B cell (primary cell): ENCODE data around the gene BNIP3. TPM values are rescaled to one million over a fixed set of nuclear protein-coding genes. Genes with fewer than 3 reads are reported as not detected.

Experiments used
- ATAC-seq: fragments of 200-7000 bp; cut with Tn5 transposase; one replicate; pipeline ENCODE4 v1.10.0; 2021; ENCODE audit warnings: low read depth, mild to moderate bottlenecking, moderate number of reproducible peaks, moderate library complexity
- CTCF ChIA-PET: fragments of 350-600 bp; sonication (Branson Sonifier 250); formaldehyde crosslinking; loops from one replicate; lab custom pipeline; 2021; ENCODE audit warnings: antibody characterized with exemption, inconsistent platforms; lab: Charles Lee
- POLR2A ChIA-PET: fragments of 350-600 bp; sonication (Branson Sonifier 250); formaldehyde crosslinking; loops from one replicate; lab custom pipeline; 2021; ENCODE audit warnings: antibody characterized with exemption; lab: Charles Lee
- DNase-seq: peaks from one replicate; pipeline ENCODE4 v3.0.0; 2013
- H2AFZ ChIP-seq: 2 replicates; pipeline ENCODE4 v1.6.1; 2012; ENCODE audit warnings: mild to moderate bottlenecking, low read depth, low read length; ENCODE audit not compliant: insufficient read depth, poor library complexity, severe bottlenecking
- H3K27ac ChIP-seq, 2 donors: 1 replicate in 1 of 2; 2 replicates in 1 of 2; pipeline ENCODE4 v1.5.1; 2012 to 2013; ENCODE audit warnings: low read length in 2 of 2, mild to moderate bottlenecking in 2 of 2, moderate library complexity in 1 of 2
- H3K27me3 ChIP-seq, 4 experiments: fragments of 200-600 bp in 1 of 4; sonication (generic) in 1 of 4; replicated peaks in 1 of 4; 1 replicate in 2 of 4; 2 replicates in 2 of 4; pipeline versions ENCODE4 v1.6.1 to v1.7.0; 2013 to 2016; ENCODE audit warnings: low read length in 3 of 4, mild to moderate bottlenecking in 2 of 4, mixed read lengths in 1 of 4, moderate library complexity in 1 of 4; ENCODE audit not compliant: insufficient read depth in 4 of 4, control insufficient read depth in 3 of 4; ENCODE audit errors: control extremely low read depth in 1 of 4
- H3K36me3 ChIP-seq, 2 experiments: replicated peaks in 1 of 2; 1 replicate in 1 of 2; 2 replicates in 1 of 2; pipeline versions ENCODE4 v1.6.1 to v1.7.1; 2013; ENCODE audit warnings: low read length in 1 of 2; ENCODE audit not compliant: insufficient read depth in 2 of 2, control insufficient read depth in 1 of 2; ENCODE audit errors: control extremely low read depth in 1 of 2, extremely low read depth in 1 of 2
- H3K4me1 ChIP-seq, 2 donors: fragments of 200-600 bp in 1 of 2; sonication (generic) in 1 of 2; 1 replicate in 1 of 2; 2 replicates in 1 of 2; pipeline versions ENCODE4 v1.5.1 to v1.6.1; 2013 to 2017; ENCODE audit warnings: low read length in 2 of 2; ENCODE audit not compliant: control insufficient read depth in 2 of 2, insufficient read depth in 2 of 2
- H3K4me2 ChIP-seq: replicated peaks from 2 replicates; pipeline ENCODE3; 2012; ENCODE audit warnings: mild to moderate bottlenecking, low read depth, low read length; ENCODE audit not compliant: poor library complexity, severe bottlenecking
- H3K4me3 ChIP-seq, 5 experiments: fragments of 200-600 bp in 1 of 5; sonication (generic) in 1 of 5; 1 replicate in 3 of 5; 2 replicates in 2 of 5; pipeline versions ENCODE4 v1.5.1 to v1.7.0; 2011 to 2016; ENCODE audit warnings: low read length in 4 of 5, mild to moderate bottlenecking in 4 of 5, low read depth in 2 of 5, control low read depth in 1 of 5, moderate library complexity in 1 of 5; ENCODE audit not compliant: insufficient read depth in 1 of 5; ENCODE audit errors: control extremely low read depth in 1 of 5, extremely low read depth in 1 of 5
- H3K79me2 ChIP-seq: fragments of 200-600 bp; sonication (generic); one replicate; pipeline ENCODE4 v1.6.0; 2016; ENCODE audit warnings: low read length; ENCODE audit not compliant: control insufficient read depth, insufficient read depth
- H3K9ac ChIP-seq: fragments of 200-600 bp; sonication (generic); 2 replicates; pipeline ENCODE4 v1.6.1; 2017; ENCODE audit warnings: mild to moderate bottlenecking, low read length, moderate library complexity
- H3K9me3 ChIP-seq, 3 donors: one replicate each; pipeline versions ENCODE4 v1.6.1 to v1.7.1; 2013; ENCODE audit warnings: low read length in 2 of 3; ENCODE audit not compliant: control insufficient read depth in 2 of 3, insufficient read depth in 1 of 3; ENCODE audit errors: control extremely low read depth in 1 of 3
- H4K20me1 ChIP-seq: 2 replicates; pipeline ENCODE4 v1.6.0; 2012; ENCODE audit warnings: mild to moderate bottlenecking, low read length; ENCODE audit not compliant: insufficient read depth, control insufficient read depth, poor library complexity, severe bottlenecking
- H3K27ac Mint-ChIP-seq: one replicate; pipeline ENCODE4 v1.8.0; 2021; ENCODE audit warnings: mixed read lengths
- H3K27me3 Mint-ChIP-seq: one replicate; pipeline ENCODE4 v1.8.0; 2021; ENCODE audit warnings: mixed read lengths
- H3K4me1 Mint-ChIP-seq: one replicate; pipeline ENCODE4 v1.8.0; 2021; ENCODE audit warnings: mixed read lengths
- H3K4me3 Mint-ChIP-seq: one replicate; pipeline ENCODE4 v1.8.0; 2021; ENCODE audit warnings: mixed read lengths
- H3K9me3 Mint-ChIP-seq: one replicate; pipeline ENCODE4 v1.8.0; 2022; ENCODE audit warnings: mixed read lengths; ENCODE audit not compliant: insufficient read depth
- CTCF ChIP-seq: fragments of 200-600 bp; IDR thresholded peaks from one replicate; pipeline ENCODE4 v1.8.0; 2022; ENCODE audit warnings: antibody characterized with exemption, mild to moderate bottlenecking
- EZH2 ChIP-seq: IDR thresholded peaks from 2 replicates; pipeline ENCODE4 v1.6.1; 2012; ENCODE audit warnings: borderline replicate concordance, low read depth, mild to moderate bottlenecking, moderate library complexity, low read length; ENCODE audit not compliant: insufficient read depth, poor library complexity, severe bottlenecking
- WGBS: methylation state at CpG from one replicate; pipeline ENCODE4 v1.1.5; 2013; ENCODE audit warnings: missing lambda C conversion rate; ENCODE audit not compliant: insufficient coverage; 5-methylcytosine and 5-hydroxymethylcytosine counted together
- intact Hi-C: fragments of 100-400 bp; cut with micrococcal nuclease; formaldehyde crosslinking; loops from one replicate; pipeline ENCODE4 v1.10.0; 2022
- polyA plus RNA-seq: library from polyadenylated mRNA; depleted of rRNA; stranded (reverse); fragments of >200 nt; gene quantifications from 2 replicates; pipeline ENCODE4 v1.2.3, GENCODE V29; 2012
- total RNA-seq, 2 donors: library from RNA; stranded (reverse); fragments of 120-200 nt in 1 of 2; gene quantifications; 1 replicate in 1 of 2; 2 replicates in 1 of 2; pipeline versions ENCODE4 v1.2.3 to v1.2.4, GENCODE V29; 2013 to 2022

BNIP3 gene
- total and polyA plus RNA-seq, 2 donors (not counting 1 experiment from before 2014, with no cell fraction given), result 7.1 to 10.9 TPM

DNA sequence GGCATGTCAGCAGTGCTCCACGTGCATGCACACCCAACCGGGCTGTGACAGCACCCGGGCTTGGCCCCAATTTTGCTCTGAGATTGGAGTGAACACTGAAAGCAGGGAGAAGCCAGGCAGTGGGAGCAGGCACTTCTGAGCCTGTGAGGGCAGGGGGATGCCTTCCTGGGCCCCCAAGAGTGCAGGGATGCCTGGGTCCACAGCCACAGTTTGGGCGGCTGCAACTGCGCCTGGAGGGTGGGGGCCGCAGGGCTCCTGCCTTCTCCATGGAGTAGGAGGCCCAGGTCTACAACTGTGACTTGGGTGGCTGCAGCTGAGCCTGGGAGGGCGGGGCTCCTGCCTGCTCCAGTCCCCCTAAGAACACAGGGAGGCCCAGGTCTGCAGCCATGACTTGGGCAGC is 37.6 kb upstream of the BNIP3 start:
- no peak for ATAC-seq
- Mint-ChIP-seq H3K4me3 (no peak overlapping the region), H3K27me3 (peaks cover 12% of the 10 kb centered on the region), H3K9me3 (no peaks in the 10 kb centered on the region), H3K4me1 (peaks cover 5% of the 10 kb centered on the region), H3K27ac (no peak overlapping the region)
- WGBS, result 91% methylated on average over 7 of the region's 7 CpGs
- ChIA-PET POLR2A (no interaction called here), CTCF (interaction anchor here (5.2 kb wide), 1 partner anchor 133 kb away, joined by 106 read pairs; no protein-coding TSS in a partner anchor)
- no peaks in the 10 kb centered on the region for H3K9me3 ChIP-seq
- H3K9ac ChIP-seq, result no peak overlapping the region
- peaks cover 0 to 7% (median 3%) of the 10 kb centered on the region in 4 experiments for H3K27me3 ChIP-seq
- TF ChIP-seq CTCF, result no peak
- TF ChIP-seq EZH2, result no peak
- no peak overlapping the region for H2AFZ ChIP-seq
- intact Hi-C loops, result no loop called here
- no peaks in the 10 kb centered on the region for H3K36me3 ChIP-seq
- H3K4me2 ChIP-seq, result no peak overlapping the region
- peaks cover 0 to 7% of the 10 kb centered on the region in 2 donors for H3K4me1 ChIP-seq
- H4K20me1 ChIP-seq, result no peaks in the 10 kb centered on the region
- DNase-seq, result no peak
- H3K4me3 ChIP-seq, result no peak overlapping the region
- H3K79me2 ChIP-seq, result no peaks in the 10 kb centered on the region
- no peak overlapping the region for H3K27ac ChIP-seq

GRCh38 chr10:132018446-132018845 is 36.7 kb upstream of the BNIP3 start:
- POLR2A ChIA-PET, result no interaction called here
- no peak for ATAC-seq
- CTCF ChIA-PET, result interaction anchor here (1.0 kb wide), 1 partner anchor 133 kb away, joined by 3 read pairs; no protein-coding TSS in a partner anchor

More at GRCh38 chr10:132018446-132018845, 36.7 kb upstream of the BNIP3 start:
- Histone ChIP-seq H3K9me3 (no peaks in the 10 kb centered on the region), H3K79me2 (no peaks in the 10 kb centered on the region), H4K20me1 (no peaks in the 10 kb centered on the region), H3K4me3 (no peak overlapping the region), H2AFZ (no peak overlapping the region), H3K27me3 (peaks cover 0 to 4% (median 2%) of the 10 kb centered on the region in 4 experiments), H3K4me1 (peaks cover 0 to 7% of the 10 kb centered on the region in 2 donors), H3K36me3 (no peaks in the 10 kb centered on the region), H3K9ac (no peak overlapping the region), H3K4me2 (no peak overlapping the region), H3K27ac (no peak overlapping the region)
- no peak for DNase-seq
- Mint-ChIP-seq H3K4me1 (peaks cover 5% of the 10 kb centered on the region), H3K27ac (no peak overlapping the region), H3K9me3 (no peaks in the 10 kb centered on the region), H3K27me3 (peaks cover 9% of the 10 kb centered on the region), H3K4me3 (no peak overlapping the region)
- intact Hi-C loops, result no loop called here
- TF ChIP-seq EZH2 (no peak), CTCF (no peak)
- WGBS, result 63% methylated on average over 2 of the region's 5 CpGs
